HUES6 (cell line): ENCODE results near the gene RNF130.

Source experiments
- H3K27ac ChIP-seq: 2 replicates; pipeline ENCODE4 v1.7.0; 2013; ENCODE audit warnings: low read depth, mild to moderate bottlenecking, low read length, inconsistent platforms
- H3K27me3 ChIP-seq: 2 replicates; pipeline ENCODE4 v1.6.1; 2013; ENCODE audit warnings: low read length; ENCODE audit not compliant: control insufficient read depth, insufficient read depth
- H3K36me3 ChIP-seq: 2 replicates; pipeline ENCODE4 v1.6.1; 2013; ENCODE audit warnings: low read length; ENCODE audit not compliant: control insufficient read depth, insufficient read depth
- H3K4me1 ChIP-seq: 2 replicates; pipeline ENCODE4 v1.6.1; 2013; ENCODE audit warnings: low read length; ENCODE audit not compliant: control insufficient read depth, insufficient read depth
- H3K4me3 ChIP-seq: 2 replicates; pipeline ENCODE4 v1.5.1; 2013; ENCODE audit warnings: low read depth, low read length
- H3K9ac ChIP-seq: one replicate; pipeline ENCODE4 v1.6.1; 2013; ENCODE audit warnings: mild to moderate bottlenecking, low read length
- H3K9me3 ChIP-seq: 2 replicates; pipeline ENCODE4 v1.6.1; 2013; ENCODE audit warnings: low read depth, low read length; ENCODE audit not compliant: control insufficient read depth, insufficient read depth

The RNF130 gene

DNA sequence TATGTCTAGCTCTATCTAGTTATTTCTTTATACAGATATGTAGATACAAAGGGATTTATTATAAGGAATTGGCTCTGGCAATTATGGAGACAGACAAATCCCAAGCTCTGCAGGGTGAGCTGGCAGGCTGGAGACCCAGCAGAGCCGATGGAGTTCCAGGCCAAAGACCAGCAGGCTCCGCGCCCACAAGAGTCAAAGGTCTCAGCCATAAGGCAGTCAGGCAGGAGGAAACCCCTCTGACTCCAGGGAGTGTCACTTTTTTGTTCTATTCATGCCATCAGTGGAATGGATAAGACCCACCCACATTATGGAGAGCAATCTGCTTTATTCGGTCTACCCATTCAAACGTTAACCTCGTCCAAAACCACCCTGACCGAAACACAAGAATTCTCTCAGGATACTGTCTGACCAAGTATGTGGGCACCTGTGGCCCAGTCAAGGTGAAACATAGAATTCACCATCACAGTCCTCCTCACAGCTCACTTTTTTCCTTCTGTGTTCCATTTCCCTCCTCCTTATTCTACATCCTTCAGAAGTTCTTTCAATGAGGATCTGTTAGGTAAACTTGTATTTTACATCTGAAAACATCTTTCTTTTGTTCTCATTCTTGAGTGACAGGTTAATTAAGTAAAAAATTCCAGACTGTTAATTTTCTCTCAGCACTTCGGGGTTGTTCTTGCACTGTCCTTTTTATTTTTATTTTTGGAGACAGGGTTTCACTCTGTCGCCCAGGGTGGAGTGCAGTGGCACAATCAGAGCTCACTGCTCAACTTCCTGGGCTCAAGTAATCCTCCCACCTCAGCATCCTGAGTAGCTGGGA is 21.2 kb downstream of the RNF130 start:
- Histone ChIP-seq H3K27me3 (no peaks in the 10 kb centered on the region), H3K9me3 (peaks cover 17% of the 10 kb centered on the region), H3K4me1 (peaks cover 36% of the 10 kb centered on the region), H3K27ac (no peak overlapping the region), H3K4me3 (no peak overlapping the region), H3K36me3 (peaks cover 14% of the 10 kb centered on the region), H3K9ac (no peak overlapping the region)

DNA sequence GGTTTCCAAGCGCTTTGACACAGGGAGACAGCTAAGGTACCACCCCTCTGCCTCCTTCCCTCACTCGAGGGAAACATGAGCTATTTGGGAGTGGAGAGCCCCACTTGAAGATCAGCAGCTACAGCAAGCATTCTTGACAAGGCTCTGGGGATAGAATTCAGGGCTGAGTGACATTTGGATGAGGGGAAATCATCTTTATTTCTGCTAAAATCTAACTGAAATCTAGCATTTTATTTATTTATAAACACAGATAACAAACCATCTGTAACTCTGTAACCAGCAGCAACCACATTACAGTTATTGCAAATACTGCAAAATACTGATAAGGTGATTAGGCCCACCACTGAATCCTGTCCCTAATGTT is 22.4 kb downstream of the RNF130 start:
- Histone ChIP-seq H3K4me1 (peaks cover 28% of the 10 kb centered on the region), H3K27ac (no peak overlapping the region), H3K9me3 (peaks cover 20% of the 10 kb centered on the region), H3K4me3 (no peak overlapping the region), H3K9ac (no peak overlapping the region), H3K36me3 (peaks cover 17% of the 10 kb centered on the region), H3K27me3 (no peaks in the 10 kb centered on the region)

DNA sequence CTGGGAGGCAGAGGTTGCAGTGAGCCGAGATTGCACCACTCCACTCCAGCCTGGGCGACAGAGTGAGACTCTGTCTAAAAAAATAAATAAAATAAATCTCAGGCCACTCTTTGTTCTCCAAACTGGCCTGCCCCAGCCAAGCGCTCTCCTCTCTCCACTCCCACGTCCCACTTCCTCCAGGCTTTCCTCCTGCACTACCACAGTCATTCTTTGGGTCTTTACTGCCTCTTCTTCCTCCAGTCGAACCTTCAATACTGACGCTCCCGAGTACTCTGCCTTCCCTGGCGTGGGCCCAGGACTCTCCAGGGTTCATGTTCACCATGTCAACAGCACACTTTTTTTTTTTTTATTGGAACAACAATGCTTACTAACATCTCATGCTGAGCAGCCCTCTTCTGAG is 23.9 kb downstream of the RNF130 start:
- Histone ChIP-seq H3K4me1 (peaks cover 20% of the 10 kb centered on the region), H3K4me3 (no peak overlapping the region), H3K9ac (no peak overlapping the region), H3K9me3 (peaks cover 20% of the 10 kb centered on the region), H3K27ac (no peak overlapping the region), H3K36me3 (peaks cover 17% of the 10 kb centered on the region), H3K27me3 (no peaks in the 10 kb centered on the region)

GRCh38 chr5:180046656-180047055 is 24.9 kb downstream of the RNF130 start:
- Histone ChIP-seq H3K27ac (no peak overlapping the region), H3K4me1 (peaks cover 20% of the 10 kb centered on the region), H3K9ac (no peak overlapping the region), H3K4me3 (no peak overlapping the region), H3K9me3 (peaks cover 20% of the 10 kb centered on the region), H3K36me3 (peaks cover 17% of the 10 kb centered on the region), H3K27me3 (no peaks in the 10 kb centered on the region)

DNA sequence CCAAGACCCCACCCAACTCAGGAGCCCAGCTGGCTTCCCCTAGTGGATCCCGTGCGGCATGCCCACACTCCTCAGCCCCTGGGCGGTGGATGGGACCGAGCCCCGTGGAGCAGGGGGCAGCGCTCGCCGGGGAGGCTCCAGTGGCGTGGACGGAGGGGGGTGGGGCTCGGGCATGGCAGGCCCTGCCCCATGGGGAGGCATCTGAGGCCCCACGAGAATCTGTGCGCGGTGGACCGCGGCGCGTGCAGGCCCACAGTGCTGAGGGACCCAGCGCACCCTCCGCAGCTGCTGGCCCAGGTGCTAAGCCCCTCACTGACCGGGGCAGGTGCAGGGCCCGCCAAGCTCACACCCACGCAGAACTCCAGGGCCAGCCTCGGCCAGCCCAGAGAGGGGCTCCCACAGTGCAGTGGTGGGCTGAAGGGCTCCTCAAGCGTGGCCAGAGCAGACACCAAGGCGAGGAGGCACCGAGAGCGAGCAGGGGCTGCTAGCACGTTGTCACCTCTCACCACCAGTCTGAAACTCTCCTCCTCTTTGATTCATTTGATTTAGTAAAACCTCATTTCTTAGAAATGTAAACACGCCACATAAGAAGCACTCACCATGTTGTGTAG is 25.6 kb downstream of the RNF130 start:
- no peak overlapping the region for H3K4me3 ChIP-seq

GRCh38 chr5:180043377-180043776 is 28.2 kb downstream of the RNF130 start:
- no peak overlapping the region for H3K9ac ChIP-seq
- H3K36me3 ChIP-seq, result peaks cover 32% of the 10 kb centered on the region
- no peak overlapping the region for H3K27ac ChIP-seq
- H3K27me3 ChIP-seq, result no peaks in the 10 kb centered on the region
- H3K4me3 ChIP-seq, result no peak overlapping the region
- peaks cover 1% of the 10 kb centered on the region; the same call in 1 of the 2 replicates for H3K4me1 ChIP-seq
- H3K9me3 ChIP-seq, result peaks cover 20% of the 10 kb centered on the region

More for the DNA sequence above, 25.6 kb downstream of the RNF130 start:
- Histone ChIP-seq H3K9ac (no peak overlapping the region), H3K9me3 (peaks cover 20% of the 10 kb centered on the region), H3K4me1 (peaks cover 20% of the 10 kb centered on the region), H3K27ac (no peak overlapping the region), H3K27me3 (no peaks in the 10 kb centered on the region), H3K36me3 (peaks cover 17% of the 10 kb centered on the region)

DNA sequence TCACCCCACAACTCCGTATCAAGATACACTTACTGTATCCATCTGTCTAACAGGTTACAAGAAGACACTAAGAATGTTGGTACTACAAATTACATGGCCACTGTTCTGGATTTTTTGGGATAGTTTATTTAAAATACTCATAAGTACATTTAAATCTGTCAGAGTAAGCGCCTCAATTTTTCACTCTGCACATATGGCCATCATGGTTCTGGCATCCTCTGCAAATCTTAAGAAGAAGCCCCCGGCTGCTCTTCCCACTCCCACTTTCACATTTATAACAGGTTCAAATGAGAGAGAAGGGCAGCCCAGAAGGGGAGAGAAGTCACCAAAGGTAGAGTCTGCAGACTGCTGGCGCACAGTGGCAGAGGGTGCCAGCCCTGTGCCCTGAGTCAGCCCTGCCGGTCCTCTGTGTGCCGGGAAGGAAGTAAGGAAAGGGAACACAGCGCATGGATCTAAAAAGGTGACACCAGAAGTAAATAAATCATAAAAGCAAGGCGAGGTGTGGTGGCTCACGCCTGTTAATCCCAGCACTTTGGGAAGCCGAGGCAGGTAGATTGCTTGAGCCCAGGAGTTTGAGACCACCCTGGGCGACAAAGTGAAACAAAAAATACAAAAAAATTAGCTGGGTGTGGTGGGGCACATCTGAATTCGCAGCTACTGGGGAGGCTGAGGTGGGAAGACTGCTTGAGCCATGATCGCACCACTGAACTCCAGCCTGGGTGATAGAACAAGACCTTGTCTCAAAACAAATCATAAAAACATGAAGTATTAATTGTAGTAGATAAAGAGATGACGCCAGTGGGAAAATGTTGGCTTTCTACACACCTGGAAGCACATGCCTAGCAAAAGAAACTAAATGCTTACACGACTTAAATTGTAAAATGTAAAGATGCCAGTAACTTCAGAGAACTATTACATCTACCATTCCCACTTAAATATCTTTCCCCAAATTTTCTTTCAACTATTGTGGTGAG is 30.0 kb downstream of the RNF130 start:
- H3K4me3 ChIP-seq, result no peak overlapping the region
- H3K9ac ChIP-seq, result no peak overlapping the region
- H3K9me3 ChIP-seq, result peaks cover 15% of the 10 kb centered on the region
- H3K27ac ChIP-seq, result no peak overlapping the region
- H3K27me3 ChIP-seq, result no peaks in the 10 kb centered on the region
- no peaks in the 10 kb centered on the region for H3K4me1 ChIP-seq
- peaks cover 44% of the 10 kb centered on the region for H3K36me3 ChIP-seq

GRCh38 chr5:180040287-180041214 is 31.0 kb downstream of the RNF130 start:
- Histone ChIP-seq H3K9ac (no peak overlapping the region), H3K36me3 (peaks cover 41% of the 10 kb centered on the region), H3K27me3 (no peaks in the 10 kb centered on the region), H3K4me1 (no peaks in the 10 kb centered on the region), H3K4me3 (no peak overlapping the region), H3K9me3 (peaks cover 9% of the 10 kb centered on the region; the same call in 1 of the 2 replicates), H3K27ac (peak overlapping the region; percentile 39; the same call in 1 of the 2 replicates)

- no peak overlapping the region for H3K27ac ChIP-seq
- H3K27me3 ChIP-seq, result no peaks in the 10 kb centered on the region
- no peak overlapping the region for H3K9ac ChIP-seq
- no peaks in the 10 kb centered on the region for H3K4me1 ChIP-seq
- H3K9me3 ChIP-seq, result peaks cover 7% of the 10 kb centered on the region; the same call in 1 of the 2 replicates
- H3K4me3 ChIP-seq, result no peak overlapping the region
- H3K36me3 ChIP-seq, result peaks cover 56% of the 10 kb centered on the region
These were observed 36.2 kb downstream of the RNF130 start for GRCh38 chr5:180035206-180035931.
